ENCODE results near the gene SMAD9. TPM values are rescaled to one million over a fixed set of nuclear protein-coding genes. Genes with fewer than 3 reads are reported as not detected.

The SMAD9 gene
- total RNA-seq, 1 donor from 2014 or later, result 0.08 TPM

Other genes with a start within 250 kb of the SMAD9 start
- not detected in 2 replicates for gene SERTM1, start 246.2 kb downstream of the SMAD9 start, total RNA-seq
- gene RFXAP, start 101.0 kb downstream of the SMAD9 start, total RNA-seq, result 19.0 and 19.8 TPM in 2 replicates
- 52.5 and 53.2 TPM in 2 replicates for gene ALG5, start 79.1 kb upstream of the SMAD9 start, total RNA-seq
- 139 and 143 TPM in 2 replicates for gene EXOSC8, start 80.5 kb upstream of the SMAD9 start, total RNA-seq
- gene SUPT20H, start 139.4 kb upstream of the SMAD9 start, total RNA-seq, result 73.2 and 75.7 TPM in 2 replicates
- gene CSNK1A1L, start 185.4 kb upstream of the SMAD9 start, total RNA-seq, result not detected in 2 replicates